AG04449 (cell line): ENCODE measurements around the gene SLC18A2.

ENCODE experiments used
- CTCF ChIA-PET: fragments of 350-600 bp; formaldehyde crosslinking; extraction: SDS; loops from one replicate; lab custom pipeline; 2021; ENCODE audit warnings: antibody characterized with exemption; lab: Yijun Ruan, JAX
- POLR2A ChIA-PET: fragments of 400-600, 350-600 bp; formaldehyde crosslinking; extraction: SDS; loops from one replicate; lab custom pipeline; 2020; ENCODE audit warnings: antibody characterized with exemption, inconsistent platforms; lab: Yijun Ruan, JAX
- DNase-seq: peaks from one replicate; pipeline ENCODE4 v3.0.0-alpha.2; 2010; ENCODE audit warnings: low read depth, low spot score
- H3K4me3 ChIP-seq: 2 replicates; pipeline ENCODE4 v1.5.1; 2011; ENCODE audit warnings: low read depth, mild to moderate bottlenecking, control low read depth, low read length
- TF ChIP-seq, protein P1 (sequence below): IDR thresholded peaks from one replicate; pipeline ENCODE4 v1.5.1; 2011; ENCODE audit warnings: mild to moderate bottlenecking, moderate library complexity, low read length, control low read depth, inconsistent platforms; ENCODE audit not compliant: insufficient read depth; ENCODE audit errors: missing control alignments

The SLC18A2 gene

DNA sequence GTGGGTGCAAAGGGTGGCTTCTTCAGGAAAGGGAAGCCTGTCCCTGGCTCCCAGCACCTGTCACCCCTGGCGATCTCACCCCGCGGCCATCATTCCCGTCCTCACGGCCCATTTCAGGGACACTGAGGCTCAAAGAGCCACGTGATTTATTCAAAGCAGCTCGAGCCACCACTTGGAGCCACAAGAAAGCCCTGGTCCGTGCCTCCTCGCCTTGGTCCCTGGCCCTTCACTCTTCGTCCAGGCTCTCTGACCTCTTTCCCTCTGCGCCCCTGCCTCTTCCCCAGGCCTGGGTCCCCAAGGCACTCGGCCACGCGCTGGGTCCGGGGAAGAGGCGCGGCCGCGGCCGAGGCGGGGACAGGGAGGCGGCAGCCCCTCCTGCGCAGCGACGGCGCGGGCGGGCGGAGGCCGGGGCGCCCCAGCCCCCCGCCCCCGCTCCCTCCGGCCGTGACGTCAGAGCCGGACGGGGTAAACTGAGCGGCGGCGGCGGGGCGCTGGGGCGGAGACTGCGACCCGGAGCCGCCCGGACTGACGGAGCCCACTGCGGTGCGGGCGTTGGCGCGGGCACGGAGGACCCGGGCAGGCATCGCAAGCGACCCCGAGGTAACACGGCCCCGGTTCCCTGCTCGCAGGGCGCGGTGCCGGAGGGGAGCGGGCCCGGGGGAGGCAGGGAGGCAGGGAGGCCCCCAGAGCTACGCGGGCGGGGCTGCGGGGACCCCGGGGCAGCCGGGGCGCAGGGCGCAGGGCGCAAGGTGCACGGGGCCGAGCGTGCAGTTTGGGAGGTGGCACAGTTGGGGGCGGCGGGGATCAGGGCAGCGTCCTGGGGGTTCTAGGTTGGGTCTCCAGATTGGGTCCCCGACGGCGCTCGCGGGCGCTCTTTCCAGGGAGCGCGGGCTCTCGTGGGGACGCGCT is at the start of gene SLC18A2:
Gene SLC18A2 (plus strand): TSS at position 494 of the 909 bp plus-strand sequence. CDS start 580 bp downstream, outside the sequence.
- DNase-seq: no peak
- CTCF ChIA-PET: interaction anchor here (4.1 kb wide), 1 partner anchor 24 kb away, joined by 19 read pairs; no protein-coding TSS in a partner anchor
- POLR2A ChIA-PET: no interaction called here
- H3K4me3 ChIP-seq: no peak within 1 kb of the TSS
- TF ChIP-seq, protein P1, sequence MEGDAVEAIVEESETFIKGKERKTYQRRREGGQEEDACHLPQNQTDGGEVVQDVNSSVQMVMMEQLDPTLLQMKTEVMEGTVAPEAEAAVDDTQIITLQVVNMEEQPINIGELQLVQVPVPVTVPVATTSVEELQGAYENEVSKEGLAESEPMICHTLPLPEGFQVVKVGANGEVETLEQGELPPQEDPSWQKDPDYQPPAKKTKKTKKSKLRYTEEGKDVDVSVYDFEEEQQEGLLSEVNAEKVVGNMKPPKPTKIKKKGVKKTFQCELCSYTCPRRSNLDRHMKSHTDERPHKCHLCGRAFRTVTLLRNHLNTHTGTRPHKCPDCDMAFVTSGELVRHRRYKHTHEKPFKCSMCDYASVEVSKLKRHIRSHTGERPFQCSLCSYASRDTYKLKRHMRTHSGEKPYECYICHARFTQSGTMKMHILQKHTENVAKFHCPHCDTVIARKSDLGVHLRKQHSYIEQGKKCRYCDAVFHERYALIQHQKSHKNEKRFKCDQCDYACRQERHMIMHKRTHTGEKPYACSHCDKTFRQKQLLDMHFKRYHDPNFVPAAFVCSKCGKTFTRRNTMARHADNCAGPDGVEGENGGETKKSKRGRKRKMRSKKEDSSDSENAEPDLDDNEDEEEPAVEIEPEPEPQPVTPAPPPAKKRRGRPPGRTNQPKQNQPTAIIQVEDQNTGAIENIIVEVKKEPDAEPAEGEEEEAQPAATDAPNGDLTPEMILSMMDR: no peak

DNA sequence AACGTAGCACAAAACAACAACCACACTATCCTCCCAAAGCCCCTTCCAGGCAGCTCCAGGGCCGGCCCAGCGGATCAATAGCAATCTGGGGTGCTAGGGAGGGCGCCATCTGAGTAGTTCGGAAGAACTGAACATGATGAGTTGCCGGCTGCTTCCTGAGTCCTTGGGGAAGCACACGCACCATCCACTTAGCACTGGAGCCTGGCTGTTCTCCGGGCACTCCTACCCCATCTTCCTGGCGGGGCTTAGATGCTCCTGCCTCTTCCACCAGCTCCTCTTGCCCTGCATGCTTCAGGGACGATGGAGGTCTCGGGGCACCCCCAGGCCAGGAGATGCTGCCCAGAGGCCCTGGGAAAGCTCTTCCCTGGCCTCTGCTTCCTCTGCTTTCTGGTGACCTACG is 43.7 kb upstream of the SLC18A2 start, which contains the start of gene KCNK18:
Gene KCNK18 (plus strand): TSS at position 301 of the 400 bp plus-strand sequence. CDS start 0 bp downstream, at position 301.
- ChIA-PET POLR2A (no interaction called here), CTCF (interaction anchor here (1.0 to 2.7 kb wide), 3 partner anchors 10 to 22 kb away, joined by 3 to 12 read pairs (median 10); no protein-coding TSS in a partner anchor)
- TF ChIP-seq, protein P1: no peak
- H3K4me3 ChIP-seq: no peak within 1 kb of the TSS
- no peak for DNase-seq

DNA sequence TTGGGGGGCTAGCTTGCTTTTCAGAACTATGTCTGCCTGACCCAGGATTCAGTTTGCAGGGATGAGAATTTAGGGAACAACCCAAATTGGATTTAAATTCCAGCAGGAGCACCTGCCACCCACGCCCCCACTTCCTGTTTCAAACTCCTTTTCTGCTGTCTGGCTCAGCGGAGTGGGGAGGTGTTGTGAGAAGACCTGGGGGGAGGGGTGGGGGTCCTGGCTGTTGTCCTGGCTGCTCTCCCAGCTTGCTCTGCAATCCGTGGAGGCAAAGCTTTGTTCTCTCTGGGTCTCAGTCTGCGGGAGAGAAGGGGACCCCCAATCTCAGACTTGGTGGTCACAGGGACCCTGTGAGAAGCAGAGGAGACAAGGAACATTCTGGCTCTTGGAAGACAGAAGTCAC is 42.8 kb upstream of the SLC18A2 start:
- TF ChIP-seq, protein P1: no peak
- ChIA-PET POLR2A (no interaction called here), CTCF (interaction anchor here (1.0 to 2.9 kb wide), 4 partner anchors 10 to 121 kb away, joined by 3 to 11 read pairs (median 6); no protein-coding TSS in a partner anchor)

DNA sequence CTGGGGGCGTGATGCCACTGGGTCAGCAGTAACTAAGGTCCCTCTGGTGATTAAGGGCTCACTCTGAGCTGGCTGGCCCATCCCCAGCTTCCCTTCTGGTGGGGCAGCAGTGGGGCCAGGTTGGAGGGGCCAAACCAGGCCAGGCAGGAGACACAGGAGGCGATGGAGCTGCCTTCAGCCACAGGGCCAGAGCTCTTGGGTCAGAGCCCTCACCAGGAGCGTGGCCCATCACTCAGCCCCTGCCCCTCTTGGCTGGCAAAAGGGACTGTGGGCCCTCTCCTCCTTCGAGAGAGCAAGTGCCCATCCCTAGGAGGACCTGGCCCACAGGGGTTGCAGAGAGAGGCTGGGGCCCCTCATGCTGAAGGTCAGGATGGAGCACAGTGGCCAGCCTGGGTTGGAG is 39.1 kb upstream of the SLC18A2 start:
- TF ChIP-seq, protein P1: no peak
- ChIA-PET POLR2A (no interaction called here), CTCF (interaction anchor here (2.1 kb wide), 1 partner anchor 15 kb away, joined by 10 read pairs; no protein-coding TSS in a partner anchor)
- H3K4me3 ChIP-seq: no peak overlapping the region
- no peak for DNase-seq

More for the DNA sequence above, 42.8 kb upstream of the SLC18A2 start:
- DNase-seq: no peak
- no peak overlapping the region for H3K4me3 ChIP-seq

DNA sequence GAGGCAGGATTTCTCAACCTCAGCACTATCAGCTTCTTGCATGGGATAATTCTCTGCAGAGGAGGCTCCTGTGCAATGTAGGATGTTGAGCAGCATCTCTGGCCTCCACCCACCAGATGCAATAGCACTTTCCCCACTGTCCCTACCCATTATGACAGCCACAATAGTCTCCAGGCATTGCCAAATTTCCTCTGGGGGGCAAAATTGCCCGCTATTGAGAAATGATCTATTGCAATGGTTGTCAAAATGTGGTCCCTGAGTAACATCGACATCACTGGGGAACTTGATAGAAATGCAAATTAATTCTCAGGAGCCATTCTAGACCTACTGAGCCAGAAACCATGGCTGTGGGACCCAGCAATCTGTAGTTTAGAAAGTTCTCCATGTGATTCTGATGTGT is 36.6 kb upstream of the SLC18A2 start:
- H3K4me3 ChIP-seq: no peak overlapping the region
- TF ChIP-seq, protein P1: no peak
- DNase-seq: no peak
- POLR2A ChIA-PET: no interaction called here
- CTCF ChIA-PET: no interaction called here

DNA sequence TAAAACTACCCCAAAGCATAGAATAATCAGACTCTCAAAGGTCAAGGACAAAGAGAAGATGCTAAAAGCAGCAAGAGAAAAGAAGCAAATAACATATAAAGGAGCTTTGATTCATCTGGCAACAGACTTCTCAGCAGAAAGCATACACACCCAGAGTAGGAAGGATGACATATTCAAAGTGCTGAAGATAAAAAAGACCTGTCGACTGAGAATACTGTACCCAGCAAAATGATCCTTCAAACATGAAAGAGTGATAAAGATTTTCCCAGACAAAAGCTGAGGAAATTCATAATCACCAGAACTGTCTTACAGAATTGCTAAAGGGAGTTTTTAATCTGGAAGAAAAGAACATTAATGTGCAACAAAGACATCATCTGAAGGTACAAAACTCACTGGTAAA is 28.7 kb upstream of the SLC18A2 start:
- TF ChIP-seq, protein P1: no peak
- no peak overlapping the region for H3K4me3 ChIP-seq
- POLR2A ChIA-PET: no interaction called here
- CTCF ChIA-PET: interaction anchor here (4.0 kb wide), 1 partner anchor 107 kb away, joined by 16 read pairs; no protein-coding TSS in a partner anchor
- no peak for DNase-seq
